ENCODE results near the gene MYH10. TPM values are rescaled to one million over a fixed set of nuclear protein-coding genes. Genes with fewer than 3 reads are reported as not detected.

The MYH10 gene
- total and polyA plus RNA-seq, 9 of the 15 experiments (the other 6 are each of a cell fraction or from before 2014, with no cell fraction given), result 16.3 to 95.3 (median 39.7) TPM

DNA sequence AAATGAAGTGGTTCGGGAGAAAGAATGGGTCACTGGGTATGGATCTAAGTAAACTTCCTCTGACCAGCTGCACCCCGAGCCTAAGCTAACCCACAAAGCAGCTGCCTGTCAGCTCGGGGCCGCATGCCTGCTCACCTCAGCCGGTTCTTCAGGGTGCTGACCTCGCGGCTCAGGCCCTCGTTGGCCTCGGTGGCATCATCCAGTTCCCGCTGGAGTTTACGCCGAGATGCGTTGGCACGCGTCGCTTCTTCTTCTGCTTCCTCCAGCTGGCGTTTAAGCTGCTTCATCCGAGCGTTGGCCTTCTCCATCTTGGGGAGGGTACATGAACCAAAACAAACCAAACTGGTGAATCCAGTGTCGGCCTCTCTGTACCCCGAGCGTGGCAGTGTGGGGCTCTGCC lies 153.8 kb downstream of the MYH10 start:
- no peak for TF ChIP-seq CBFA2T2 (conservative IDR thresholded peaks at IDR 0.05)
- TF ChIP-seq ARHGAP35 (IDR thresholded peaks at IDR 0.05; ENCODE audit: partially characterized antibody), result no peak
- no peak for TF ChIP-seq SIN3B (IDR thresholded peaks at IDR 0.05; ENCODE audit: low read depth)
- TF ChIP-seq TBP (optimal IDR thresholded peaks at IDR 0.05; ENCODE audit: low read depth, low read length), result no peak
- TF ChIP-seq RBM22 (IDR thresholded peaks at IDR 0.05; ENCODE audit: low read depth, low read length, poor library complexity, severe bottlenecking), result peak; percentile 56
- TF ChIP-seq POLR2G (IDR thresholded peaks at IDR 0.05; ENCODE audit: low read depth, low read length), result peak; percentile 69
- no peak for TF ChIP-seq TFAM (CRISPR knock-in tag; conservative IDR thresholded peaks at IDR 0.05)
- WGBS (ENCODE audit: insufficient coverage, low coverage, missing lambda C conversion rate), result 91% methylated on average over 9 of the region's 22 CpGs
- H3K27ac ChIP-seq (ENCODE audit: extremely low read depth, low read depth, low read length), result no peak overlapping the region
- H3K9ac ChIP-seq (ENCODE audit: insufficient read depth in 1 of 2, low read depth in 2 of 2, low read length in 2 of 2), result no peak overlapping the region
- H2AFZ ChIP-seq (ENCODE audit: low read depth, low read length), result no peak overlapping the region
- H3K36me3 ChIP-seq (ENCODE audit: control insufficient read depth, insufficient read depth, low read length), result peaks cover 95% of the 10 kb centered on the region; the same call in 2 of the 3 replicates
- CTCF ChIA-PET (ENCODE audit: low intra/inter-chr PET ratio), result no interaction called here
- ATAC-seq (no peak), FAIRE-seq (no peak), DNase-seq (ENCODE audit: extremely low read depth in 1 of 4, low spot score in 3 of 4) (no peak)
- H3K4me3 ChIP-seq, result no peak overlapping the region
- H3K9me1 ChIP-seq (ENCODE audit: control insufficient read depth, insufficient read depth, low read length), result no peaks in the 10 kb centered on the region
- in situ Hi-C loops (cut with MboI) (no loop called here), intact Hi-C loops (cut with micrococcal nuclease) (no loop called here)
- POLR2A ChIA-PET, result interaction anchor here (0.7 to 1.1 kb wide), 2 partner anchors 40 to 671 kb away, joined by 3 read pairs; no protein-coding TSS in a partner anchor
- no peak overlapping the region for H3K4me2 ChIP-seq (ENCODE audit: insufficient read depth, low read length)
- no TSS peak for BruUV-seq (replicated peaks)
- H3K79me2 ChIP-seq (ENCODE audit: control insufficient read depth, insufficient read depth, low read length), result no peaks in the 10 kb centered on the region
- H3K9me3 ChIP-seq (replicated peaks; ENCODE audit: control insufficient read depth, insufficient read depth, low read depth, low read length), result no peaks in the 10 kb centered on the region
- no peaks in the 10 kb centered on the region for H3K4me1 ChIP-seq (replicated peaks in 1 of 2; ENCODE audit: control insufficient read depth in 2 of 2, insufficient read depth in 2 of 2, low read length in 2 of 2)
- no peaks in the 10 kb centered on the region for H3K27me3 ChIP-seq (ENCODE audit: control insufficient read depth in 2 of 2, insufficient read depth in 2 of 2, low read length in 2 of 2)
- H4K20me1 ChIP-seq (replicated peaks; ENCODE audit: control insufficient read depth, insufficient read depth, low read length), result 0 out of 2 replicates have a peak, but pooled peaks cover 4% of the 10 kb centered on the region

- CTCF ChIA-PET (ENCODE audit: low intra/inter-chr PET ratio), result no interaction called here
- H4K20me1 ChIP-seq (replicated peaks; ENCODE audit: control insufficient read depth, insufficient read depth, low read length), result 0 out of 2 replicates have a peak, but pooled peaks cover 4% of the 10 kb centered on the region
- H3K9me1 ChIP-seq (ENCODE audit: control insufficient read depth, insufficient read depth, low read length), result no peaks in the 10 kb centered on the region
- no peaks in the 10 kb centered on the region for H3K27me3 ChIP-seq (ENCODE audit: control insufficient read depth in 2 of 2, insufficient read depth in 2 of 2, low read length in 2 of 2)
- TF ChIP-seq POLR2G (IDR thresholded peaks at IDR 0.05; ENCODE audit: low read depth, low read length) (peak; percentile 36; the same call in 1 of the 2 replicates), U2AF1 (optimal IDR thresholded peaks at IDR 0.05; ENCODE audit: low read depth, low read length) (no peak), PKNOX1 (IDR thresholded peaks at IDR 0.05) (no peak)
- H3K9ac ChIP-seq (ENCODE audit: insufficient read depth in 1 of 2, low read depth in 2 of 2, low read length in 2 of 2), result no peak overlapping the region
- POLR2A ChIA-PET, result interaction anchor here (0.6 to 1.1 kb wide), 2 partner anchors 39 to 296 kb away, joined by 3 to 4 read pairs; no protein-coding TSS in a partner anchor
- no peaks in the 10 kb centered on the region for H3K79me2 ChIP-seq (ENCODE audit: control insufficient read depth, insufficient read depth, low read length)
- no peaks in the 10 kb centered on the region for H3K4me1 ChIP-seq (replicated peaks in 1 of 2; ENCODE audit: control insufficient read depth in 2 of 2, insufficient read depth in 2 of 2, low read length in 2 of 2)
- no TSS peak for BruUV-seq (replicated peaks)
- H2AFZ ChIP-seq (ENCODE audit: low read depth, low read length), result no peak overlapping the region
- no peaks in the 10 kb centered on the region for H3K9me3 ChIP-seq (replicated peaks; ENCODE audit: control insufficient read depth, insufficient read depth, low read depth, low read length)
- WGBS (ENCODE audit: insufficient coverage, low coverage, missing lambda C conversion rate), result 93% methylated on average over 13 of the region's 16 CpGs
- FAIRE-seq, result no peak
- no peak overlapping the region for H3K4me2 ChIP-seq (ENCODE audit: insufficient read depth, low read length)
- intact Hi-C loops (cut with micrococcal nuclease), result no loop called here
- no peak for DNase-seq (ENCODE audit: extremely low read depth in 1 of 4, low spot score in 3 of 4)
- H3K27ac ChIP-seq (ENCODE audit: extremely low read depth, low read depth, low read length), result no peak overlapping the region
- no peak overlapping the region for H3K4me3 ChIP-seq
- in situ Hi-C loops (cut with MboI), result no loop called here
- H3K36me3 ChIP-seq (ENCODE audit: control insufficient read depth, insufficient read depth, low read length), result peaks cover 92% of the 10 kb centered on the region; the same call in 2 of the 3 replicates
- no peak for ATAC-seq
These were observed 154.7 kb downstream of the MYH10 start for GRCh38 chr17:8475781-8476180.

All from K562 (cell line).